Chondrocyte (in vitro differentiated cells): Measurements from ENCODE around the gene KIAA1217. TPM values are rescaled to one million over a fixed set of nuclear protein-coding genes. Genes with fewer than 3 reads are reported as not detected.

ENCODE experiments used
- DNase-seq: peaks from one replicate; pipeline ENCODE4 v3.0.0; 2021; ENCODE audit warnings: mixed read lengths, low spot score
- H3K27ac Mint-ChIP-seq: one replicate; pipeline ENCODE4 v1.8.0; 2021; ENCODE audit warnings: mild to moderate bottlenecking, moderate library complexity, mixed read lengths; ENCODE audit not compliant: unreplicated experiment
- H3K27me3 Mint-ChIP-seq: 2 replicates; pipeline ENCODE4 v1.8.0; 2021; ENCODE audit warnings: low read depth, mixed read lengths
- H3K36me3 Mint-ChIP-seq: 2 replicates; pipeline ENCODE4 v1.8.0; 2021; ENCODE audit warnings: low read depth, mixed read lengths
- H3K4me1 Mint-ChIP-seq: 2 replicates; pipeline ENCODE4 v1.8.0; 2021; ENCODE audit warnings: low read depth, mild to moderate bottlenecking, mixed read lengths
- H3K4me3 Mint-ChIP-seq: one replicate; pipeline ENCODE4 v1.8.0; 2021; ENCODE audit warnings: mild to moderate bottlenecking, moderate library complexity, mixed read lengths; ENCODE audit not compliant: unreplicated experiment
- H3K9me3 Mint-ChIP-seq: 2 replicates; pipeline ENCODE4 v1.8.0; 2021; ENCODE audit warnings: low read depth, mixed read lengths
- CTCF ChIP-seq: fragments of 200-600 bp; sonication (generic); IDR thresholded peaks from 2 replicates; pipeline ENCODE4 v1.5.0; 2021; ENCODE audit warnings: antibody characterized with exemption, mild to moderate bottlenecking, moderate library complexity
- total RNA-seq: library from RNA; stranded (reverse); gene quantifications from 3 replicates; pipeline ENCODE4 v1.2.1, GENCODE V29; 2021

KIAA1217 gene
- total RNA-seq, 1 donor from 2014 or later: 13.2 TPM

DNA sequence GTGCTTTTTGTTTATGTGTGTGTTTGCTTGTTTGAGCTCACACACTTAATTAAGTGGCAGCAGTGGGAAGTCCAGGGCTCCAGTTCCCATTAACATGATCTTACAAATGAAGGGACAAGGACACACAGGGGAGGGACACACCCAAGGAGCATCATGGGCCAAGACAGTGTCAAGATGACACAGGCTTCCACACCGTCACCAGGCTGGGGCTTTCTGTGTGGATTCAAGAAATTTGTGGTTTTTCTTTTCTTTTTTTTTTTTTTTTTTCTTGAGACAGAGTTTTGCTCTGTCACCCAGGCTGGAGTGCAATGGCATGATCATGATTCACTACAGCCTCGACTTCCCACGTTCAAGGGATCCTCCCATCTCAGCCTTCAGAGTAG, 173.6 kb downstream of the KIAA1217 start:
- no peaks in the 10 kb centered on the region for H3K9me3 Mint-ChIP-seq
- no peak for TF ChIP-seq CTCF
- H3K36me3 Mint-ChIP-seq: no peaks in the 10 kb centered on the region
- H3K27me3 Mint-ChIP-seq: peaks cover 3% of the 10 kb centered on the region
- H3K4me3 Mint-ChIP-seq: no peak overlapping the region
- peaks cover 34% of the 10 kb centered on the region for H3K4me1 Mint-ChIP-seq
- H3K27ac Mint-ChIP-seq: peak overlapping the region; percentile 6
- DNase-seq: no peak

DNA sequence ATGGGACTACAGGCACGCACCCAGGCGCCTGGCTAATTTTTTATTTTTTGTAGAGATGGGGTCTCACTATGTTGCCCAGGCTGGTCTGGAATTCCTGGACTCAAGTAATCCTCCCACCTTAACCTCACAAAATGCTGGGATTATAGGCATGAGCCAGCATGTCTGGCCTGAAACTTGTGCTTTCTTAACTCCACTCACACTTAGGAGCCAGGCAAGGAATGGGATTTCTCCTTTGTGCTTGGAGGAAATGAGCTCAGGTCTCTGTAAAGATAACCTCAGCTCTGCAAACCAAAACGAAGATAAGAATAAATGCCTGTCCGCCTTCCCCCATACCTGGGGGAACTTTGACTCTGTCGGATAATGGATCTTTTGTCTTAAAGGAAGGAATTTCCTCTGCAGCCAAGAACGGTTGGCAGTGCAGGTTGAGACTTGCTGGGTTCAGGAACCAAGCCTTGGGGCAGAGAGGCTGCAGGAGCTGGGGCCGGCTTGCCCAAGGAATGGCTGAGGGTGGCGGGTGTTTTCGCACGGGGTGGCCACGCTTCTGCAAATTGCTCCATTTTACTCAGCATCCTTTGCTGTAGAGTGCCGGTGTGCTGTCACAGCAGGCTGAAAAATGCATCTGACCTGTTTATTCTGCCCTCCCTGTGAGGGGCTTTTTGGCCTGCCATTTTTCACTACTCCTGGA, 174.2 kb downstream of the KIAA1217 start:
- H3K27me3 Mint-ChIP-seq: peaks cover 3% of the 10 kb centered on the region
- H3K9me3 Mint-ChIP-seq: no peaks in the 10 kb centered on the region
- H3K4me3 Mint-ChIP-seq: no peak overlapping the region
- peak overlapping the region; percentile 6 for H3K27ac Mint-ChIP-seq
- H3K4me1 Mint-ChIP-seq: peaks cover 34% of the 10 kb centered on the region
- TF ChIP-seq CTCF: no peak
- H3K36me3 Mint-ChIP-seq: no peaks in the 10 kb centered on the region
- no peak for DNase-seq

GRCh38 chr10:24383681-24384106, 174.8 kb downstream of the KIAA1217 start:
- no peaks in the 10 kb centered on the region for H3K9me3 Mint-ChIP-seq
- TF ChIP-seq CTCF: peak; percentile 72
- H3K4me3 Mint-ChIP-seq: no peak overlapping the region
- H3K27me3 Mint-ChIP-seq: no peaks in the 10 kb centered on the region
- peaks cover 34% of the 10 kb centered on the region for H3K4me1 Mint-ChIP-seq
- peak overlapping the region; percentile 81 for H3K27ac Mint-ChIP-seq
- no peak for DNase-seq
- H3K36me3 Mint-ChIP-seq: no peaks in the 10 kb centered on the region

DNA sequence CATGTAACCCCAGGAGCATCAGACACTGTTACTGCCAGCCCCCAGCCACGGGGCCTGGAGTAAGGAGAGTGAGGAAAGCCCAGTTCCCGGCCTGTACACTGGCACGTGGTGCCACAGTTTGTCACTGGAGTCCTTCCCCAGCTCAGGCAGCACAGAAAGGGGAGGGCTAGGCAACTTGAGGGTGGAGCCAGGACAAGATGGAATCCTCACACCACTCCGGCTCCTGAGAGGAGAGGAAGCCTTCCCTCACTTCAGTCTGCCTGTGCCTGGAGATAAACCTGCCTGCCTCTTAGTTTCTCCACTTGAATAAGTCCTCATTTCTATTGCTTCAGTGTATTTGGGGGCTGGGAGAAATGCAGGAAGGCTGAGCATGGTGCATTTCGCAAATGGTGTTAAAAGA, 176.0 kb downstream of the KIAA1217 start:
- no peaks in the 10 kb centered on the region for H3K36me3 Mint-ChIP-seq
- H3K27me3 Mint-ChIP-seq: no peaks in the 10 kb centered on the region
- DNase-seq: no peak
- no peak for TF ChIP-seq CTCF
- peaks cover 35% of the 10 kb centered on the region for H3K4me1 Mint-ChIP-seq
- no peak overlapping the region for H3K4me3 Mint-ChIP-seq
- peak overlapping the region; percentile 78 for H3K27ac Mint-ChIP-seq
- no peaks in the 10 kb centered on the region for H3K9me3 Mint-ChIP-seq

GRCh38 chr10:24385776-24386175, 176.8 kb downstream of the KIAA1217 start:
- no peak for TF ChIP-seq CTCF
- DNase-seq: no peak
- no peaks in the 10 kb centered on the region for H3K36me3 Mint-ChIP-seq
- peak overlapping the region; percentile 78 for H3K27ac Mint-ChIP-seq
- no peaks in the 10 kb centered on the region for H3K27me3 Mint-ChIP-seq
- peaks cover 43% of the 10 kb centered on the region for H3K4me1 Mint-ChIP-seq
- H3K9me3 Mint-ChIP-seq: no peaks in the 10 kb centered on the region
- no peak overlapping the region for H3K4me3 Mint-ChIP-seq
